GM12801 (cell line): ENCODE data around the gene COL20A1.

Experiments used
- TF ChIP-seq, protein P1 (sequence below): IDR thresholded peaks from one replicate; pipeline ENCODE4 v1.5.1; 2011; ENCODE audit warnings: control low read depth; ENCODE audit not compliant: insufficient read length; ENCODE audit errors: extremely low read depth

Gene COL20A1

DNA sequence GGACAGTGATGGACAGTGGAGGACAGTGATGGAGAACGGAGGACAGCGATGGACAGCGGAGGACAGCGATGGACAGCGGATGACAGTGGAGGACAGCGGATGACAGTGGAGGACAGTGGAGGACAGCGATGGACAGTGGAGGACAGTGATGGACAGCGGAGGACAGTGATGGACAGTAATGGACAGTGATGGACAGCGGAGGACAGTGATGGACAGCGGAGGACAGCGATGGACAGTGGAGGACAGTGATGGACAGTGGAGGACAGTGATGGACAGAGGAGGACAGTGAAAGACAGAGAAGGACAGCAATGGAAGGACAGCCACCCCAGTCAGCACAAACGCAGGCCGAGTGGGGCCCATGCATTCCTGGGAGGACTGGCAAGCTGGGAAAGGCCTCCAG is 35.4 kb upstream of the COL20A1 start:
- TF ChIP-seq, protein P1, sequence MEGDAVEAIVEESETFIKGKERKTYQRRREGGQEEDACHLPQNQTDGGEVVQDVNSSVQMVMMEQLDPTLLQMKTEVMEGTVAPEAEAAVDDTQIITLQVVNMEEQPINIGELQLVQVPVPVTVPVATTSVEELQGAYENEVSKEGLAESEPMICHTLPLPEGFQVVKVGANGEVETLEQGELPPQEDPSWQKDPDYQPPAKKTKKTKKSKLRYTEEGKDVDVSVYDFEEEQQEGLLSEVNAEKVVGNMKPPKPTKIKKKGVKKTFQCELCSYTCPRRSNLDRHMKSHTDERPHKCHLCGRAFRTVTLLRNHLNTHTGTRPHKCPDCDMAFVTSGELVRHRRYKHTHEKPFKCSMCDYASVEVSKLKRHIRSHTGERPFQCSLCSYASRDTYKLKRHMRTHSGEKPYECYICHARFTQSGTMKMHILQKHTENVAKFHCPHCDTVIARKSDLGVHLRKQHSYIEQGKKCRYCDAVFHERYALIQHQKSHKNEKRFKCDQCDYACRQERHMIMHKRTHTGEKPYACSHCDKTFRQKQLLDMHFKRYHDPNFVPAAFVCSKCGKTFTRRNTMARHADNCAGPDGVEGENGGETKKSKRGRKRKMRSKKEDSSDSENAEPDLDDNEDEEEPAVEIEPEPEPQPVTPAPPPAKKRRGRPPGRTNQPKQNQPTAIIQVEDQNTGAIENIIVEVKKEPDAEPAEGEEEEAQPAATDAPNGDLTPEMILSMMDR = no peak

DNA sequence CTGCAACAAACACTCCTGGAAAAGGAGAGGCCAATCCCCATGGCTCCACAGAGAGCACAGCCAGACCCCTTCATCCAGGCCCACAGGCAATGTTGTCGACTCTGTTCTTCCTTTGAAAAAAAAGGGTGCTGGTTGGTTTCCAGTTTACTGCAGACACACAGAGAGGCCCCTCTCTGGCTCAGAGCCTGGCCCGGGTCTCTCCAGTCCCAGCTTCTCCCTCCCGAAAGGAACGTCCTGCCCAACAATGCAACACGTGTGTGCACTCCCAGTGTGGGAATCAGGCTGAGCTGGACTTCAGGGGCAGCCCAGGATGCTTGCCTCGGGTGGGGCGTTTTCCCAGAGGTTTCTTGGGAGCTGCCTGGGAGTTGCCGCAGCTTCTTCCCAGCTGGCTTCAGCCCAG is 34.2 kb upstream of the COL20A1 start:
- TF ChIP-seq, protein P1 = no peak

DNA sequence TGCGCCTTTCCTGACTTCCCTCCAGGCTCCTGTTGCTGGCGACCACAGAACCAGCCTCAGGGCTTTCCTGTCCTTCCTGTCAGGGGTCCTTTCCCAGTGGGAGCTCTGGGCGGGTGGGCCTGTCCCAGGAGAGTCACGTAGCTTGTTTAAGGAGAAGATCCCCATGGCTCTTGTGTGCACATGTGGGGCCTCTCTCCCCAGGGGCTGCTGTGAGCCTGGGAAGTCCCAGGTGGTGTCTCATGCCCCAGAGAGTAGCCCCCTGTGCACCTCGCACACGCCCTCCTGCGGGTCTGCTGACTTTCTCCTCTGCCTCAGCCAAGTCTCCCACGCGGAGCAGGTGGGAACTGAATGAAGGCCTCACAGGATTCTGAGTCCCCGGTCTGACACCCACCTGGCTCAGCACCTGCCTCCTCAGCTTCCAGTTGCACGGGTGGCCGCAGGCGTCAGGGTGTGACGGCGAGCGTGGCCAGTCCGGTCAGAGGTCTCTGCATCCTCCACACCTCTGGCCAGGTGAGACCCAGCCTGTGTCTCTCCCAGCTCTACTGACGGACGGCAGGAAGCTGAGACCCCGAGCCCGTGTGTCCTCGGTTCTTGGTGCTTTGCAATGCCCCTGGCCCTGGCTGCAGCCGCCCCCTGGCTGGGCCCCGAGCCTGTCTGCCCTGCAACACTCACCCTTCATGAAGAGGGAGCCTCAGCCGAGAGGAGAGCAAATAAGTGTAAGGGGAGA is 33.1 kb upstream of the COL20A1 start:
- TF ChIP-seq, protein P1 = no peak

GRCh38 chr20:63260521-63260920 is 32.5 kb upstream of the COL20A1 start:
- TF ChIP-seq, protein P1 = no peak

DNA sequence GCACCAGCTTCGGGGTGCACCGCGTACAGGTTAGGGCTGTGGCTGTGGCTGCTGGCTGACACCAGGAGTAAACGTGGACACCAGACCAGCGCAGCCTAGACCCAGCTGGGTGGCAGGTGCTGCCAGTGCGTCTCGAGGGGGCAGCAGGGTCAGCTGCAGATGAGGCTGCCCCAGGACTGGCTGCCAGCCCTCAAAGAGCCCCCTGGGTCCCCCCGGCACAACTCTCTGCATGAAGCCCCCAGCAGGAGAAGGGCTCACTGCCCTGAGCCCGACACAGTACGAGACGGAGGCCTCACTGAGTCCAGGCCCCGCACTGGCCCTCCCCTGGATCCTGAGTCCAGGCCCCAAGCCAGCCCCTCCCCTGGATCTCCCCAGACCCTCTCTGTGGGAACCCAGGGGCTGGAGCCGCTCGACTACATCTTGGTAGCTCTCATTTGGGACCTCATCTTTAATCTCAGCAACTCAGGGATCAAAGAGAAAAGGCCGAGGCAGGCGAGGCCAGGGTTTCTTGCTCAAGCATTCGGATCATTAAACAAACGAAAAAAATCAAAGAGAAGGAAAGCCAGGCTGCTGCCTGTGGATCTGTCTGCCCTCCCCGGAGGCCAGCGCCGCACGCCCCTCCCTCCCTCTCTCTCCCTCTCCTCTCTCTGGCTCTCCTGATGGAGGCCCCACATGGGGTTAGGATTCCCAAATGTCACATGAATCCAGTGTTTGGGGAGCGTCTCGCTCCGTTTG is 31.8 kb upstream of the COL20A1 start:
- TF ChIP-seq, protein P1 = no peak

DNA sequence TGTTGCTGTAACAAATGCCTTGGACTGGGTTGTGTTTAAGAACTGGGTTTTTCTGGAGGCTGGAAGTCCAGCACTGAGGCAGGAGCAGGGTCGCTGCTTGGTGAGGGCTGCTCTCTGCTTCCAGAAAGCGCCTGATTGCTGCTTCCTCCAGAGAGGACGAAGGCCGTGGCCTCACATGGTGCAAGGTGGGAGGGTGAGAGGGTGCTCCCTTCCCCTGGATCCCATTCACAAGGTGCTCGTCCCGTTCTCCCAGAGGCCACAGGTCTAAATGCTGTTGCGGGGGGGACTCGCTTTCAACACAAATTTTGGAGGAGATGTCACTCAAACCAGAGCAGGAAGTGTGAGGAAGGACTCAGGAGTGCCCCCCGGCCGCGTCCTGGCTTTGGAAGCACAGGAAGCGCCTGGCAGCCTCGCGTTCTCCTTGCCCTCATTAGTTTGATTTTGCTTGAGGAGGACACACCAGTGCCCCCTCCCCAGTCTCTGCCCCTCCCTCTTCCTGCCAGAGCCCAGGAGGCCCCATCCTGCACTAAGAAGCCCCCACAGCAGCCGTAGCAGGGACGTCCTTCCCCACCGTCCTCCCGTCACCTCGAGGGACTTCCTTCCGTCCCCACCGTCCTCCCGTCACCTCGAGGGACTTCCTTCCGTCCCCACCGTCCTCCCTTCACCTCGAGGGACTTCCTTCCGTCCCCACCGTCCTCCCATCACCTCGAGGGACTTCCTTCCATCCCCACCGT is 31.0 kb upstream of the COL20A1 start:
- TF ChIP-seq, protein P1 = no peak

DNA sequence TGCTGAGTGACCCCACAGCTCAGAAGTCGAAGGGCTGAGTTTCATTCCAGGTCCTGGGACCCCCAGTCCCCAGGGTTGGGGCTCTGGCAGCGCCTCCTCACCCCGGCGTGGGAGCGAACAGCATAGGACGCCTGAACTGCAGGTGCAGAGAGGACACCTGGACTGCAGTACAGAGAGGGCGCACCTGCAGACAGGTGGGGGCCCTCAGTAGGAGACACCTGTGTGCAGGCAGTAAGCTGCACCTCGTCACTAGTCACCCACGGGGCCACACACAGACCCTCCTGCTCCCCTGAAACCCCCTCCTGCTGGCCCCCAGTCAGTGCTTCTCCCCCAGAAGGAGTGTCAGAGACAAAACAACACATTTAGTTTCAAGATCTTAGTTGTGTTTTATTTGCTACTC is 30.1 kb upstream of the COL20A1 start:
- TF ChIP-seq, protein P1 = no peak
